Activated CD4-positive, alpha-beta T cell treated with anti-CD3 and anti-CD28 coated beads, Interleukin-2, amount 10 ng/mL, durations not matched to agents 7 days and 5 days (primary cell): Measurements from ENCODE around the gene NPHP4. TPM values are rescaled to one million over a fixed set of nuclear protein-coding genes. Genes with fewer than 3 reads are reported as not detected.
"Not testable (repeated sequence)": the region's sequence is repeated elsewhere in the genome, so short reads cannot be mapped to it uniquely, and the experiment has no call there.

ENCODE experiments used
- CTCF ChIA-PET: fragments of 350-600 bp; sonication (Branson Sonifier 250); formaldehyde crosslinking; loops from one replicate; lab custom pipeline; 2021; ENCODE audit warnings: antibody characterized with exemption; lab: Charles Lee
- POLR2A ChIA-PET: fragments of 350-600 bp; sonication (Branson Sonifier 250); formaldehyde crosslinking; loops from one replicate; lab custom pipeline; 2021; ENCODE audit warnings: antibody characterized with exemption; lab: Charles Lee
- DNase-seq: peaks from one replicate; pipeline ENCODE4 v3.0.0-alpha.2; 2020
- H3K27ac Mint-ChIP-seq: one replicate; pipeline ENCODE4 v1.8.0; 2021; ENCODE audit warnings: mild to moderate bottlenecking, moderate library complexity, mixed read lengths
- H3K27me3 Mint-ChIP-seq: one replicate; pipeline ENCODE4 v1.8.0; 2021; ENCODE audit warnings: mixed read lengths
- H3K36me3 Mint-ChIP-seq: one replicate; pipeline ENCODE4 v1.8.0; 2021; ENCODE audit warnings: low read depth, mixed read lengths
- H3K4me1 Mint-ChIP-seq: one replicate; pipeline ENCODE4 v1.8.0; 2021; ENCODE audit warnings: mixed read lengths
- H3K4me3 Mint-ChIP-seq: one replicate; pipeline ENCODE4 v1.8.0; 2021; ENCODE audit warnings: mild to moderate bottlenecking, moderate library complexity, mixed read lengths
- H3K9me3 Mint-ChIP-seq: one replicate; pipeline ENCODE4 v1.8.0; 2021; ENCODE audit warnings: mixed read lengths
- total RNA-seq, 2 experiments: library from RNA; stranded (reverse); gene quantifications; one replicate each; pipeline ENCODE4 v1.2.3, GENCODE V29; 2021

Gene NPHP4
- total RNA-seq, 2 experiments from 2014 or later = 14.6 to 16.1 TPM

- CTCF ChIA-PET = interaction anchor here (1.0 to 1.8 kb wide), 3 partner anchors 8 to 18 kb away, joined by 3 to 6 read pairs (median 4); no protein-coding TSS in a partner anchor
- H3K4me1 Mint-ChIP-seq, H3K27ac Mint-ChIP-seq, H3K4me3 Mint-ChIP-seq, H3K9me3 Mint-ChIP-seq, DNase-seq, H3K27me3 Mint-ChIP-seq: not testable (repeated sequence)
- POLR2A ChIA-PET = interaction anchor here (0.7 kb wide), 1 partner anchor 158 kb away, joined by 6 read pairs; no protein-coding TSS in a partner anchor
- H3K36me3 Mint-ChIP-seq = peaks cover 20% of the 10 kb centered on the region
Measured at GRCh38 chr1:6017654-6018053, 25.4 kb upstream of the NPHP4 start.

GRCh38 chr1:6016191-6016865 is 24.1 kb upstream of the NPHP4 start:
- H3K36me3 Mint-ChIP-seq = peaks cover 11% of the 10 kb centered on the region
- H3K4me3 Mint-ChIP-seq = no peak overlapping the region
- no peaks in the 10 kb centered on the region for H3K27me3 Mint-ChIP-seq
- no peak for DNase-seq
- POLR2A ChIA-PET = no interaction called here
- peaks cover 3% of the 10 kb centered on the region for H3K4me1 Mint-ChIP-seq
- CTCF ChIA-PET = interaction anchor here (1.0 to 1.4 kb wide), 3 partner anchors 10 to 18 kb away, joined by 3 to 4 read pairs (median 3); no protein-coding TSS in a partner anchor
- no peaks in the 10 kb centered on the region for H3K9me3 Mint-ChIP-seq
- no peak overlapping the region for H3K27ac Mint-ChIP-seq

- ChIA-PET CTCF (interaction anchor here (2.2 kb wide), 1 partner anchor 11 kb away, joined by 6 read pairs; no protein-coding TSS in a partner anchor), POLR2A (no interaction called here)
- no peaks in the 10 kb centered on the region for H3K27me3 Mint-ChIP-seq
- no peak overlapping the region for H3K4me3 Mint-ChIP-seq
- no peak for DNase-seq
- no peaks in the 10 kb centered on the region for H3K9me3 Mint-ChIP-seq
- peaks cover 6% of the 10 kb centered on the region for H3K4me1 Mint-ChIP-seq
- H3K36me3 Mint-ChIP-seq = peaks cover 5% of the 10 kb centered on the region
- H3K27ac Mint-ChIP-seq = no peak overlapping the region
Measured at GRCh38 chr1:6014130-6014999, 22.1 kb upstream of the NPHP4 start.

GRCh38 chr1:6013491-6013890 is 21.3 kb upstream of the NPHP4 start:
- Mint-ChIP-seq H3K4me3 (no peak overlapping the region), H3K4me1 (peaks cover 6% of the 10 kb centered on the region), H3K36me3 (peaks cover 5% of the 10 kb centered on the region), H3K27me3 (no peaks in the 10 kb centered on the region), H3K9me3 (no peaks in the 10 kb centered on the region), H3K27ac (no peak overlapping the region)
- ChIA-PET CTCF (interaction anchor here (2.2 kb wide), 1 partner anchor 12 kb away, joined by 6 read pairs; no protein-coding TSS in a partner anchor), POLR2A (no interaction called here)
- no peak for DNase-seq

GRCh38 chr1:6012529-6013318 is 20.5 kb upstream of the NPHP4 start:
- CTCF ChIA-PET = interaction anchor here (2.2 kb wide), 1 partner anchor 12 kb away, joined by 6 read pairs; no protein-coding TSS in a partner anchor
- Mint-ChIP-seq H3K9me3 (no peaks in the 10 kb centered on the region), H3K27me3 (no peaks in the 10 kb centered on the region), H3K4me1 (peaks cover 6% of the 10 kb centered on the region), H3K27ac (no peak overlapping the region), H3K36me3 (peaks cover 5% of the 10 kb centered on the region), H3K4me3 (no peak overlapping the region)
- no peak for DNase-seq
- POLR2A ChIA-PET = no interaction called here

- CTCF ChIA-PET = interaction anchor here (1.0 kb wide), 1 partner anchor 56 kb away, joined by 3 read pairs; no protein-coding TSS in a partner anchor
- Mint-ChIP-seq H3K9me3 (no peaks in the 10 kb centered on the region), H3K4me1 (peaks cover 13% of the 10 kb centered on the region), H3K4me3 (no peak overlapping the region), H3K27me3 (no peaks in the 10 kb centered on the region), H3K36me3 (peaks cover 5% of the 10 kb centered on the region), H3K27ac (no peak overlapping the region)
- DNase-seq = no peak
- POLR2A ChIA-PET = no interaction called here
Measured at GRCh38 chr1:6011946-6012258, 19.7 kb upstream of the NPHP4 start.

GRCh38 chr1:6011161-6011945 is 19.1 kb upstream of the NPHP4 start:
- H3K4me1 Mint-ChIP-seq = peaks cover 17% of the 10 kb centered on the region

GRCh38 chr1:6010554-6010953 is 18.3 kb upstream of the NPHP4 start:
- no peak overlapping the region for H3K27ac Mint-ChIP-seq
- DNase-seq = no peak
- POLR2A ChIA-PET = no interaction called here
- CTCF ChIA-PET = interaction anchor here (0.6 to 1.6 kb wide), 2 partner anchors 13 to 16 kb away, joined by 3 to 5 read pairs; no protein-coding TSS in a partner anchor
- peaks cover 17% of the 10 kb centered on the region for H3K4me1 Mint-ChIP-seq
- no peak overlapping the region for H3K4me3 Mint-ChIP-seq
- peaks cover 5% of the 10 kb centered on the region for H3K36me3 Mint-ChIP-seq
- H3K27me3 Mint-ChIP-seq = no peaks in the 10 kb centered on the region
- H3K9me3 Mint-ChIP-seq = no peaks in the 10 kb centered on the region

More at GRCh38 chr1:6011161-6011945, 19.1 kb upstream of the NPHP4 start:
- ChIA-PET POLR2A (no interaction called here), CTCF (interaction anchor here (0.6 to 1.6 kb wide), 3 partner anchors 12 to 55 kb away, joined by 3 to 5 read pairs (median 3); no protein-coding TSS in a partner anchor)
- Mint-ChIP-seq H3K4me3 (no peak overlapping the region), H3K27ac (no peak overlapping the region), H3K9me3 (no peaks in the 10 kb centered on the region), H3K36me3 (peaks cover 5% of the 10 kb centered on the region), H3K27me3 (no peaks in the 10 kb centered on the region)
- DNase-seq = no peak

GRCh38 chr1:6009120-6010040 is 17.2 kb upstream of the NPHP4 start:
- no peak for DNase-seq
- H3K9me3 Mint-ChIP-seq = no peaks in the 10 kb centered on the region
- no peak overlapping the region for H3K27ac Mint-ChIP-seq
- H3K27me3 Mint-ChIP-seq = no peaks in the 10 kb centered on the region
- H3K4me1 Mint-ChIP-seq = peaks cover 18% of the 10 kb centered on the region
- ChIA-PET POLR2A (no interaction called here), CTCF (interaction anchor here (1.5 kb wide), 1 partner anchor 9 kb away, joined by 6 read pairs; no protein-coding TSS in a partner anchor)
- peaks cover 5% of the 10 kb centered on the region for H3K36me3 Mint-ChIP-seq
- H3K4me3 Mint-ChIP-seq = no peak overlapping the region

GRCh38 chr1:6008696-6009095 is 16.5 kb upstream of the NPHP4 start:
- Mint-ChIP-seq H3K4me3 (no peak overlapping the region), H3K9me3 (no peaks in the 10 kb centered on the region), H3K4me1 (peaks cover 18% of the 10 kb centered on the region), H3K27ac (no peak overlapping the region), H3K27me3 (no peaks in the 10 kb centered on the region), H3K36me3 (peaks cover 5% of the 10 kb centered on the region)
- POLR2A ChIA-PET = no interaction called here
- CTCF ChIA-PET = interaction anchor here (0.7 to 1.5 kb wide), 2 partner anchors 10 to 41 kb away, joined by 3 to 6 read pairs; no protein-coding TSS in a partner anchor
- DNase-seq = no peak

GRCh38 chr1:6008084-6008415 is 15.8 kb upstream of the NPHP4 start:
- Mint-ChIP-seq H3K9me3 (no peaks in the 10 kb centered on the region), H3K4me1 (peaks cover 18% of the 10 kb centered on the region), H3K36me3 (peaks cover 2% of the 10 kb centered on the region), H3K4me3 (no peak overlapping the region), H3K27me3 (no peaks in the 10 kb centered on the region), H3K27ac (no peak overlapping the region)
- no peak for DNase-seq
- POLR2A ChIA-PET = no interaction called here
- CTCF ChIA-PET = interaction anchor here (0.7 to 1.5 kb wide), 2 partner anchors 10 to 42 kb away, joined by 3 to 6 read pairs; no protein-coding TSS in a partner anchor
